ENCODE measurements around the gene MAPKBP1.
"Not testable (repeated sequence)": the region's sequence is repeated elsewhere in the genome, so short reads cannot be mapped to it uniquely, and the experiment has no call there.

MAPKBP1 gene

GRCh38 chr15:41829959-41830646 lies 55.8 kb downstream of the MAPKBP1 start:
- DNase-seq, result no peak

GRCh38 chr15:41831291-41831690 lies 57.0 kb downstream of the MAPKBP1 start:
- not testable (repeated sequence) for DNase-seq

GRCh38 chr15:41832208-41832607 lies 57.9 kb downstream of the MAPKBP1 start:
- DNase-seq, result no peak

- no peak for DNase-seq
Measured at GRCh38 chr15:41832875-41833274, 58.6 kb downstream of the MAPKBP1 start.

- DNase-seq, result no peak
Measured at GRCh38 chr15:41834096-41834495, 59.8 kb downstream of the MAPKBP1 start.

GRCh38 chr15:41836073-41836472 lies 61.8 kb downstream of the MAPKBP1 start:
- no peak for DNase-seq

GRCh38 chr15:41836713-41837454 lies 62.6 kb downstream of the MAPKBP1 start:
- no peak for DNase-seq

- DNase-seq, result no peak
Measured at GRCh38 chr15:41838400-41838897, 64.2 kb downstream of the MAPKBP1 start, which contains the start of gene PLA2G4B. Gene PLA2G4B, plus strand, starts transcription at chr15:41838847. Its CDS starts 67 bp downstream, at chr15:41838914.

- DNase-seq, result no peak
Measured at GRCh38 chr15:41839781-41840491, 65.7 kb downstream of the MAPKBP1 start.

- DNase-seq, result no peak
Measured at GRCh38 chr15:41840673-41841072, 66.4 kb downstream of the MAPKBP1 start.

GRCh38 chr15:41841131-41841530 lies 66.8 kb downstream of the MAPKBP1 start:
- no peak for DNase-seq

GRCh38 chr15:41842229-41842628 lies 67.9 kb downstream of the MAPKBP1 start:
- DNase-seq, result no peak

- no peak for DNase-seq
Measured at GRCh38 chr15:41843571-41843970, 69.3 kb downstream of the MAPKBP1 start.

GRCh38 chr15:41844814-41845213 lies 70.5 kb downstream of the MAPKBP1 start:
- DNase-seq, result no peak

GRCh38 chr15:41847206-41847605 lies 72.9 kb downstream of the MAPKBP1 start:
- no peak for DNase-seq

GRCh38 chr15:41847981-41848380 lies 73.7 kb downstream of the MAPKBP1 start:
- DNase-seq, result no peak

- no peak for DNase-seq
Measured at GRCh38 chr15:41848631-41849030, 74.3 kb downstream of the MAPKBP1 start.

GRCh38 chr15:41849204-41849603 lies 74.9 kb downstream of the MAPKBP1 start:
- DNase-seq, result no peak

GRCh38 chr15:41849861-41850260 lies 75.6 kb downstream of the MAPKBP1 start:
- DNase-seq, result no peak

GRCh38 chr15:41850482-41851166 lies 76.3 kb downstream of the MAPKBP1 start:
- DNase-seq, result no peak

GRCh38 chr15:41851167-41851523 lies 76.9 kb downstream of the MAPKBP1 start:
- DNase-seq, result no peak

GRCh38 chr15:41851755-41852370 lies 77.6 kb downstream of the MAPKBP1 start:
- DNase-seq, result no peak

Measured in NCI-H146 (cell line).